ENCODE results near the gene UNC13D. TPM values are rescaled to one million over a fixed set of nuclear protein-coding genes. Genes with fewer than 3 reads are reported as not detected.

UNC13D gene
- total RNA-seq, 1 experiment from 2014 or later = 3.5 TPM

- DNase-seq (ENCODE audit: unreplicated experiment) = peak; percentile 38
- H3K4me3 Mint-ChIP-seq (ENCODE audit: unreplicated experiment) = no peak overlapping the region
- H3K27me3 Mint-ChIP-seq (ENCODE audit: insufficient read depth, unreplicated experiment) = no peaks in the 10 kb centered on the region
- ChIA-PET POLR2A (interaction anchor here (0.7 to 3.4 kb wide), 6 partner anchors 11 to 422 kb away, joined by 3 to 27 read pairs (median 4); partner anchors contain the start of genes UNK and WBP2), CTCF (interaction anchor here (0.6 to 1.7 kb wide), 5 partner anchors 11 to 186 kb away, joined by 3 to 8 read pairs (median 3); partner anchors contain the start of genes TRIM65 and WBP2)
- H3K4me1 Mint-ChIP-seq (ENCODE audit: insufficient read depth, unreplicated experiment) = peaks cover 14% of the 10 kb centered on the region
- peaks cover 41% of the 10 kb centered on the region for H3K36me3 Mint-ChIP-seq (ENCODE audit: insufficient read depth, unreplicated experiment)
- intact Hi-C loops (cut with micrococcal nuclease) = no loop called here
- H3K9me3 Mint-ChIP-seq (ENCODE audit: unreplicated experiment) = no peaks in the 10 kb centered on the region
- TF ChIP-seq CTCF (IDR thresholded peaks at IDR 0.05; ENCODE audit: unreplicated experiment) = no peak
- no TSS peak for BruUV-seq (replicated peaks)
- H3K27ac Mint-ChIP-seq (ENCODE audit: low read depth, unreplicated experiment) = no peak overlapping the region
These were observed 390 bp upstream of the UNC13D start for GRCh38 chr17:75844530-75845057.

GRCh38 chr17:75842963-75843576 is 1.1 kb downstream of the UNC13D start:
- BruUV-seq (replicated peaks) = no TSS peak
- peaks cover 14% of the 10 kb centered on the region for H3K4me1 Mint-ChIP-seq (ENCODE audit: insufficient read depth, unreplicated experiment)
- no peaks in the 10 kb centered on the region for H3K27me3 Mint-ChIP-seq (ENCODE audit: insufficient read depth, unreplicated experiment)
- no peaks in the 10 kb centered on the region for H3K9me3 Mint-ChIP-seq (ENCODE audit: unreplicated experiment)
- intact Hi-C loops (cut with micrococcal nuclease) = no loop called here
- H3K36me3 Mint-ChIP-seq (ENCODE audit: insufficient read depth, unreplicated experiment) = peaks cover 26% of the 10 kb centered on the region
- CTCF ChIA-PET = no interaction called here
- H3K27ac Mint-ChIP-seq (ENCODE audit: low read depth, unreplicated experiment) = no peak overlapping the region
- POLR2A ChIA-PET = interaction anchor here (1.1 to 3.4 kb wide), 3 partner anchors 10 to 66 kb away, joined by 3 to 27 read pairs (median 4); partner anchors contain the start of gene WBP2
- DNase-seq (ENCODE audit: unreplicated experiment) = no peak
- no peak for TF ChIP-seq CTCF (IDR thresholded peaks at IDR 0.05; ENCODE audit: unreplicated experiment)
- no peak overlapping the region for H3K4me3 Mint-ChIP-seq (ENCODE audit: unreplicated experiment)

- intact Hi-C loops (cut with micrococcal nuclease) = no loop called here
- H3K9me3 Mint-ChIP-seq (ENCODE audit: unreplicated experiment) = no peaks in the 10 kb centered on the region
- H3K4me1 Mint-ChIP-seq (ENCODE audit: insufficient read depth, unreplicated experiment) = peaks cover 14% of the 10 kb centered on the region
- POLR2A ChIA-PET = interaction anchor here (1.2 kb wide), 1 partner anchor 66 kb away, joined by 3 read pairs; no protein-coding TSS in a partner anchor
- H3K27me3 Mint-ChIP-seq (ENCODE audit: insufficient read depth, unreplicated experiment) = no peaks in the 10 kb centered on the region
- CTCF ChIA-PET = no interaction called here
- no peak for TF ChIP-seq CTCF (IDR thresholded peaks at IDR 0.05; ENCODE audit: unreplicated experiment)
- H3K4me3 Mint-ChIP-seq (ENCODE audit: unreplicated experiment) = no peak overlapping the region
- H3K27ac Mint-ChIP-seq (ENCODE audit: low read depth, unreplicated experiment) = no peak overlapping the region
- DNase-seq (ENCODE audit: unreplicated experiment) = no peak
- no TSS peak for BruUV-seq (replicated peaks)
- H3K36me3 Mint-ChIP-seq (ENCODE audit: insufficient read depth, unreplicated experiment) = peaks cover 19% of the 10 kb centered on the region
These were observed 1.8 kb downstream of the UNC13D start for GRCh38 chr17:75842411-75842810.

- ChIA-PET CTCF (no interaction called here), POLR2A (interaction anchor here (0.6 to 0.7 kb wide), 2 partner anchors 169 to 263 kb away, joined by 3 read pairs; partner anchors contain the start of gene EXOC7)
- Mint-ChIP-seq H3K36me3 (ENCODE audit: insufficient read depth, unreplicated experiment) (peaks cover 6% of the 10 kb centered on the region), H3K27me3 (ENCODE audit: insufficient read depth, unreplicated experiment) (no peaks in the 10 kb centered on the region), H3K4me3 (ENCODE audit: unreplicated experiment) (no peak overlapping the region), H3K4me1 (ENCODE audit: insufficient read depth, unreplicated experiment) (peaks cover 8% of the 10 kb centered on the region), H3K27ac (ENCODE audit: low read depth, unreplicated experiment) (no peak overlapping the region), H3K9me3 (ENCODE audit: unreplicated experiment) (no peaks in the 10 kb centered on the region)
- DNase-seq (ENCODE audit: unreplicated experiment) = no peak
- no TSS peak for BruUV-seq (replicated peaks)
- intact Hi-C loops (cut with micrococcal nuclease) = no loop called here
- TF ChIP-seq CTCF (IDR thresholded peaks at IDR 0.05; ENCODE audit: unreplicated experiment) = no peak
These were observed 3.4 kb downstream of the UNC13D start for GRCh38 chr17:75840799-75841164.
